Hematopoietic multipotent progenitor cell treated with erythropoietin and hydrocortisone succinate and interleukin-3 and kit ligand, for 15 days (in vitro differentiated cells): ENCODE data around the gene GPX2.
A peak's percentile ranks its signal among the peaks of the same experiment; 100 is the strongest.

Experiments used
- DNase-seq: peaks from one replicate; pipeline ENCODE4 v3.0.0-alpha.2; 2015; ENCODE audit warnings: low spot score

The GPX2 gene

DNA sequence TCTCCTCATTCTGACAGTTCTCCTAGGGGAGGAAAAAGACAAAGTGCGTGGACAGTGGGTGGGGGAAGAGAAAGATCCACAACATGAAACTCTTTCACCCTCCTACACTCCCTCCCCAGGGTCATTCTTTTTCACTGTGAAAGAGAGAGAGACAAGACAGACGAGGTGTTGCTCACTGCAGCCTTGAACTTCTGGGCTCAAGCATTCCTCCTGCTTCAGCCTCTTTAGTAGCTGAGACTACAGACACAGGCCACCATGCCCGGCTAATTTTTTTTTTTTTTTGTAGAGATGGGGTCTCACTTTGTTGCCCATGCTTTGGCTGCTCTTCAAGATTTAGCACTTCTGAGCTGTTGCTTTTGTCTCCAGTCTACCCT, 2.7 kb downstream of the GPX2 start:
- DNase-seq, result no peak

DNA sequence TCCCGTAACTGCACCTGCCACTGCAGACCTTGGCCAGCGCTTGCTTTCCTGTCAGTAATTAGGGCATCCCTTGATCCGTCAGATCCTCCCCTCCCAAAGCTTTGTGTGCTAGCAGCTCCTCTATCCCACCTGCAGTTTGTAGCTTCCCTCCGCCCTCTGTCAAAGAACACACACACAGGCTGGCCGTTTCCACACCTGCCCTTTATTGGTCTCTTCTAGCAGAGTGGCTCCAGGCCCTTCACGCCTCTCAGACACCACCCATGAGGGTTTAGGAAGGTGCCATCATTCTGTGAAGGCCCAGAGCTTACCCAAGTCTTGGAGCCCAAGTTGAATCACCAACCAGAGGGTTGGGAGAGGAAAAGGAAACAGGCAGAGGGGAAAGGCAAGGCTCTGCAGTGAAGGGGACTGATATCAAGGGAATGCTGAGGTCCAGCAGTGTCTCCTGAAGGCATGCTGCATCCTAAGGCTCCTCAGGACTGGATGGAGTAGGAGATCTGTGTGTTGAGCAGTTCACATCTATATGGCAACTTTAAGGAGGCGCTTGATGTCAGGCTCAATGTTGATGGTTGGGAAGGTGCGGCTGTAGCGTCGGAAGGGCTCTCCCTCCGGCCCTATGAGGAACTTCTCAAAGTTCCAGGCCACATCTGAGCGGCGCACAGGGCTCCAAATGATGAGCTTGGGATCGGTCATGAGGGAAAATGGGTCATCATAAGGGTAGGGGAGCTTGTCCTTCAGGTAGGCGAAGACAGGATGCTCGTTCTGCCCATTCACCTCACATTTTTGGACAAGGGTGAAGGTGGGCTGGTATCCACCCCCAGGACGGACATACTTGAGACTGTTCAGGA, 3.4 kb downstream of the GPX2 start:
- DNase-seq, result no peak

DNA sequence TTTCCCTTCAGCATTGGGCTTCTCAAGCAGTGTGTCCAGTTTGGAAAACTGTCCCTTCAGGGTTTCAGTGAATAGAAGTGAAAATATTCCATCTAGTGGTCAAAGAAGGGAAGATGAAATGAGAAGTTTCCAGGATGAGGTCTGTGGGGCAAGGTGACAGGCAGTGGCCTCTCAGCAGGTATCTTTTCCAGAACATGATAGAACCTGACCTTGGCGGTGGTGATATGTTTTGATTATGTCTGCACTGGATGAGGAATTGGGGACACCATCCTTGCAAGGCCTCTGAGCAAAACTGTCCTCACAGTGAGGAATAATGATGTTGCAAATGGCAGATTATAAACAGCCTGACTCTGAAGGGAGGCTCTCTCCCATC, 4.7 kb downstream of the GPX2 start:
- DNase-seq, result peak; percentile 17

DNA sequence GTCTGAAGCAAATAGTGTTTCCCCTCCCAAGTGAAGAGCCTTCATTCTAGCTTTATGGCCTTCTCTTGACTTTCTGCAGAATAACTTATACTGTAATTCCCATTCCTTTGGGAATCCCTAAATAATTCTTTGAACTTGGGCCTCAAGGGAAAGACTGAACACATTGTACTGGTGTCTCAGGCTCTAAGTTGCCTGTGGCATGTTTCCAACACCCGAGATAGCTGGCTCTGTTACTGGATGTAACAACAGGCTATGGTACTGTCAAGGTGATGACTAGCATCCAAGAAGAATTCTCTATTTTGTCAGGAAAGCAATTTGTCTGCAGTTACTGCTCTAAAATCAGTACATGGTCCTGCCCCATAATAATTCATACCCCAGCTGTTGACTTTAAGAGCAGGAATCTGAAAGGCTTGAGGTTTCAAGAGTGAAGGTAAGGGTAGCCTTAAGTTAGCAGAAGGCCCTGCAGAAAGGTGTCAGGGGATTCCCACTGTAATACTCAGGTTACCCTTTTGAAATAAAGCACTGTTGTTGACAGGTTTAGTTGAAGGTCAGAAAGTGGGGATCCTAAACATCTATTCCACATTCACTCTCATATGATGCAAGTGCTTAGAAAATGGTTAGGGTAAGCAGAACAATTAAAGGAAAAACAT, 5.2 kb downstream of the GPX2 start:
- no peak for DNase-seq

DNA sequence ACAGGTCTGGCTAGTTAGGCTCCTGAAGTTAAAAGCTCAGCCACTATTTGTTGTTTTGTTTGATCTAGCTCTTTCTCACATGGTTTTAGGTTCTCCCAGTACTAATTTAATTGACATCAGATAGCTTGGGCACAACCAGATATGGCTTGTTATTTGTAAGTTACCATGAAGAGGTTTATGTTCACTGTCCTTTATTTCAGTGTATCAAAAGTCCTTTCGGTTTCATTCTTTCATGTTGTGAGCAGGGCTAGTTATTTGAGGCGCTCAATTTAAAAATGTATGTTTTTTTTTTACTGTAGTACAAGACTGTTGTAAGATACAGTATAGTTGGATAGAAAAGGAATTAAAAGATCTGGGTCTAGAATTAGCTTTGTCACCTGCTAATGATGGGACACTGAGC, 7.0 kb downstream of the GPX2 start:
- no peak for DNase-seq

DNA sequence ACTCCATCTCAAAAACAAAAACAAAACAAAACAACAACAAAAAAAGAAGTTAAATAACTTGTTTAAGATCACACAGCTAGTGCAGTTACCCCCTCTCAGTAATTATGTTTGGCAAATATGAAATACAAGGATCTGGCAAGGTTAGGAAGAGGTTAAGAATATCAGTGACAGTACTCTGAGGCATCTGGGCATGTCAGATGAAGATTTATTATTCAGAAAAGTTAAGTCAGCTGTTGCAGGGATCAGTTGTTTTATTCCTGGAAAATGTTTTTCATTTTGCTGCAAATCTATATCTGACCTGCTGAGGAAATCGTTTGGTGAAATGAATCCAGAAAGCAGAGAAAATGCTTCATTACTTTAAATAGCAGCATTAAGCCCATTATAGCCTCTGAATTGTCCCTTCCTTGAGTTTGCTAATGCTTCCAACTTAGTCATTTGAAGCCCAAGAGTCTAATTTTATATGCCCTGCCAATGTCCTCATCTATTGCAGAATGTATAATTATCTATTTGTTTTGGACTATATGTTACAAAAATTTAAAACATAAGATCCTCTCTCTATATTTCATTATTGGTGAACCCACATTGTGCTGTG, 8.1 kb downstream of the GPX2 start:
- no peak for DNase-seq

DNA sequence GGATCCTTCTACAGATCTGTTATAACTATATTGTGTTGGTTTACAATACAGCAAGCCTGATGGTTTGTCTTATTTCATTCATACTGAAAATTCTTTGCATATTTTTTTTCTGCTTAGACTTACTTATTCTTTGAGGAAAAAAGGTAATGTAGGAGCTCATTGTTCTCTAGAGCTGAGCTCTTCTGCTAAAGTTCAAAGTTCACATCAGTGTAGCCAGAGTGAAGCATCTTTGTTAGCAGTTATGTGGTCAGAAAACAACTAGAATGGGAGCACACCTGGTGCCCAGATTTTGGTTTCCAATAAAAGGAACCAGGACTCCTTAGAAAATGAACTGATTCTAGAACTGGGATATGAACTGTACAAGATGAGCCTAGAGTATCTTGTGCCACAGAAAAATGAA, 10.3 kb downstream of the GPX2 start:
- no peak for DNase-seq

DNA sequence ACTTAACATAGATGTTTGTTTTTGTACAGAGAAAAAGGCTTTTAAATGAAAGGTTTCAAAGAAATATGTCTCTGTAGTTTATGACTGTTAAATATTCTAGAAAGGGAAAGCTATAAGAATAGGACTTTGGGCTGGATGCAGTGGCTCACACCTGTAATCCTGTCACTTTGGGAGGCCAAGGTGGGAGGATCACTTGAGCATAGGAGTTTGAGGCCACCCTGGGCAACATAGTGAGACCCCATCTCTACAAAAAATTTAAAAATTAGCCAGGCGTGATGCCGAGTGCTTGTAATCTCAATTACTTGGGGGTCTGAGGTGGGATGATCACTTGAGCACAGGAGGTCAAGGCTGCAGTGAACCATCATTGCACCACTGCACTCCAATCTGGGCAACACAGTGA, 11.4 kb downstream of the GPX2 start:
- no peak for DNase-seq

DNA sequence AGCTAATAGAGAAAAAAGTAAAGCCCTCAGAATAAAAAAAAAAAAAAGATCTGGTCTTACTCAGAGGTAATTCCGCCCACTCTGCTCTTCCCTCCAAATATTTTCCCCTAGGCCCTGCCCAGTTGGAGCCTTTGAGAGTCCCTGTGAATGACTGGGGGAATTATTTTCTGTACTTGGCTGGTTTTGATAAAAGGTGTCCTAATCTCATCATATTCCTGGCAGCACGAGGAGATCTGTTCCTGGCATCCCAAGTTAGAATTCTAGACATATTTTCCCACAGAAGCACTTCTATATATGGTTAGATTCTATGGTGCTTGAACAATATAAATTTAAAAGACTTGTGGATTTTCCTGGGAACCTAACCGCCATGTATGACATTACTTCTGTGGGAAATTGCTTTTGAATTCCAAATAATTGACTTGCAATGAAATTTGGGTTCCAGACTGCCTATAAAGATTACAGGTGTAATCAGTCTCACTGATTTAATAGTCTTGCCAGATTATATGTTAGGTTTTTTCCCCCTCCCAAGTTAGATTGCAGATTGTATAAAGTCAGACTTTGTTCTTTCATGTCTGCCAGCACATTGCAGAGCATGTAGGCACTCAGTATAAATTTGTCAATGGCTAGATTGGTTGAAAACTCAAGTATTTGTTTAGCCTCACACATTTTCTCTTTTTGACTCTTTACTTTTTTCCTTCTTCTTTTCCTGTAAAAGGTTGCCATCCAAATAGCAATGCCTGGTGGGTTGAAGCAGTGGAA, 12.3 kb downstream of the GPX2 start:
- no peak for DNase-seq

DNA sequence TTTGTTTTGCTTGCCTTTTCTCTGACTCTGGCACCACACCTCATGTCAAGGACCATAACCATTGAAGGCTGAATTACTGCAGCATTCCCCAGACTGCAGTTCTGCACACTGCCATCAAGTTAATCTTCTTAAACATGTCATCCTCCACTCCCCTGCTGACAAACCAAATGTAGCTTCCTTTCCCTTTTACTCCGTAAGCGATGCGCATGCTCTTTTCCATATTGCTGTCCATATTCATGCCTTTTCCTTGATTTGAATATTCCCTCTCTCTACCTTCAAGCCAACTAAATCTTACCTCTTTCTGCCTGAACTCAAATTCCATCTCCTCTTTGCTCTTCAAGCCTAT, 13.6 kb downstream of the GPX2 start:
- DNase-seq, result no peak

DNA sequence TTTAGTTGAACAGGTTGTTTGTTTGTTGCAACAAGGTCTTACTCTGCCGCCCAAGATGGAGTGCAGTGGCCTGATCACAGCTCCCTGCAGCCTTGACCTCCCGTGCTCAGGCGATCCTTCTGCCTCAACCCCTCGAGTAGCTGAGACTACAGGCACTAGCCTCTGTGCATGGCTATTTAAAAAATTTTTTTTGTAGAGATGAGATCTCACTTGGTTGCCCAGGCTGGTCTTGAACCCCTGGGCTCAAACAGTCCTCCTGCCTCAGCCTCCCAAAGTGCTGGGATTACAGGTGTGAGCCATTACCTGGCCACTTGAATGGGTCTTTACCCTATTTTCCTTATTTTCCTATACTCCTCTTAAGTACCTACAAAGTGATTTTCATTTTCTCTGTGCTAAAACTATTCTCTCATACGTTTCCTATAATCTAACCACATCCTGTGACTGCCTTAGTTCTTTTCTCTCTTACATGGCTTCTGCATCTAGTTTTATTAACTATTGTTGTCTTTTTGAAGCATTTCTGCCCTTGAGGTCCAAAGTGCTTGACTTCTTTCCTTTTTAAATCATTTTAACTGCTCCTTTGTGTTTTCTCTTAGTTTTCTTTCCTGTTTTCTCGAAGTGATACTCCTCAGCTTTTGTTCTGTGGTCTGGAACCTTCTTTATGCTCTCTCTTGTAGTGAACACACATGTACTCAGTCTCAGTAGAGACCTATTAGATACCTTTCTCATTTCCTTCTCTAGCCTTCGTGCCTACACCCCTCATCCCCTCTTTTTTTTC, 14.1 kb downstream of the GPX2 start:
- no peak for DNase-seq

DNA sequence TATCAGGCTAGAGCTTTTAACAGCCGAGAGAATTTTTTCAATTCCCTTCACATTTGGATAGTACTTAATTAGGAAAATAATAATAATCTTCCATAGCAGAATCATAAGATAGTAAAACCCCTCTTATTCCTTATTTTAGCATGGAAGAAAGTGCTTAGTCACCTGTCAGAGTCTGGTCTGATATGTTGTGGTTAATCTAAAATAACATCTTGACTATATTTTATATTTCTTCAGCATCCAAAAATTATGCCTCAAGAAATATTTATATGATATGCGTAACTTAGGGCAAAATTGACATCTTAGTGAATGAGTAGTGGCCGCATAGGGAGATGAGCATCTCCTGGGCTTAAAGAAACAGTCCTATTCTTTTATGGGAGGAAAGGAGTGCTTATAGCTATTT, 15.5 kb downstream of the GPX2 start:
- DNase-seq, result peak; percentile 43

DNA sequence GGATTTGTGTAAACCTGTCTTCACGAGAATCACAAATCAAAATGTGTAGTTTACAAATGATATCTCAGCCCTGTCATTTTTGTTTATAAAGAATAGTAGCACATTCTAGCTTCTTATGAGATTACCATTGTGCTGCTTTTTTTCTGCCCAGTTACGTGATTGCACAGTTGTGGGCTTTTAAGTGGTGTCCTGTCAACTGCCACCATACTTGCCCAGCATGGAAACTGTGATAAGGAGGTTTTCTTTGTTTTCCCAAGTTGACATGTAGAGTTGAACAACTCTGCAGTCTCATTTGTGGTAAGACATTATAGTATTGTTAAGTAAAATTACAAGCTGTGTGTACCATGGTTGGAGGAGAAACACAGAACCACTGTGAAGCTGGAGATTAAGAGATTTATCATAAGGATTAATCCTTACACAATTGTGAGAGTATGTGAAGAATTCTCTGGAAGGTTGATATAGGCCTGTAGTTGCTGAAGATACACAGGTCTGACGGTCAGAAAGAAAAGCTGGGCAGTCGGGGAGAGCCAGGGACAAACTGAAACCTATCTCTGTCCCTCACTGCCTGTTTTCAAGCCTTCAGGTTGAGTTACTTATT, 16.0 kb downstream of the GPX2 start:
- DNase-seq, result no peak

DNA sequence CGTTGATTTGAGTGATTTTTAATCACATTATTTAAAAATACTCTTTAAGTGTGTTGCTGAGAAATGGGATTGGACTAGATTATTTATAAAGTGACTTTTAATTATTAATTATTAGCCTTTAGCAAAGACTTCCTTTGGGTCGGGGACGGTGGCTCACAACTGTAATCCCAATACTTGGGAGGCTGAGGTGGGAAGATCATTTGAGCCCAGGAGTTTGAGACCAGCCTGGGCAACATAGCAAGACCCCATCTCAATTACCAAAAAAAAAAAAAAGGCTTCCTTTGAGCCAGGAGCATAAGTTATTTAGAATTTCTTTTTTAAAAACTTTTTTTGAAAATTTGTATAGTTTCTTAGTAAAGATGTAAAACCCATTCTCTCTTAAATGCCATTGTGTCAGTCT, 19.5 kb downstream of the GPX2 start:
- no peak for DNase-seq

DNA sequence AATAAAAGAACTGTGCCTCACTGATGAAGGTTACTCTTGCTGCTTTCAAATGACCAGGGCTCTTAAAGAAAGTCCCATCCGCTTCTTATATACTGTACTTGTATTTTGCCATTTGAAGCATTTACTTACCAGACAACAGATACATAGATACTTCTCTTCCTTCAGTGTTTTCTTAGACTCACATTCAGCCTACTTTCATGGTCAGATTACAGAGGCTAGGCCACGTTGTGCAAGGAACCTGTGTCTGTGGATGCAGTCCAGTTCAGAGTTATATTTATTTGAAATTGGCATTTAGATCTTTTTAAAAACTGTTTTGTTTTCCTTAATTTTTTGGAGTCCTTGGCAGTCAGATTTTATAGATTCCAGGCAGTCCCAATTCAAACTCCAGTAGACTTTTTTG, 22.1 kb downstream of the GPX2 start:
- no peak for DNase-seq

DNA sequence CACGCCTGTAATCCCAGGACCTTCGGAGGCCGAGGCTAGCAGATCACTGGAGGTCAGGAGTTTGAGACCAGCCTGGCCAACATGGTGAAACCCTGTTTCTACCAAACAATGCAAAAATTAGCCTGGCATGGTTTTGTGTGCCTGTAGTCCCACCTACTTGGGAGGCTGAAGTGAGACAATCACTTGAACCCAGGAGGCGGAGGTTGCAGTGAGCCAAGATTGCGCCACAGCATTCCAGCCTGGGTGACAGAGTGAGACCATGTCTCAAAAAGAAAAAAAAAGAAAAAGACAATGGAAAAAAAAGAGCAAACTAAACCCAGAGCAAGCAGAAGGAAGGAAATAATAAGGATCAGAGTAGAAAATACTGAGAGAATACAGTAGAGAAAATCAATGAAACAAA, 22.9 kb downstream of the GPX2 start:
- no peak for DNase-seq

DNA sequence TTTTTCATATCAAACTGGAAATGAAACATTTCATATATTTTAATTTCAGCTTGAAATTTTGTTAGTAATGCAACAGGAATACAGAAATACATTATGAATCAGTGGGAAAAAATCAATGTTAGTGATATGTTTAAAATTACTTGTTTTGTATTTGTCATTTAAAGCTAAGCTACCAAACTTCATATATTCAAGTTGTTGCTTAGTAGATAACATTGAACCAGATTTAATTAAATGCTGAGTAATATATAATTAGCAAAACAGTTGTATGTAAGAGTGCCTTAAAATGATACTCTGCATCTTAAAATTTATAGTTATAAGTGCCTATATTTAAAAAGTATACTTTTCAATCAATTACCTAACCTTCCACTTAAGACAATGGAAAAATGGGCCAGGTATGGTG, 23.3 kb downstream of the GPX2 start:
- DNase-seq, result no peak

DNA sequence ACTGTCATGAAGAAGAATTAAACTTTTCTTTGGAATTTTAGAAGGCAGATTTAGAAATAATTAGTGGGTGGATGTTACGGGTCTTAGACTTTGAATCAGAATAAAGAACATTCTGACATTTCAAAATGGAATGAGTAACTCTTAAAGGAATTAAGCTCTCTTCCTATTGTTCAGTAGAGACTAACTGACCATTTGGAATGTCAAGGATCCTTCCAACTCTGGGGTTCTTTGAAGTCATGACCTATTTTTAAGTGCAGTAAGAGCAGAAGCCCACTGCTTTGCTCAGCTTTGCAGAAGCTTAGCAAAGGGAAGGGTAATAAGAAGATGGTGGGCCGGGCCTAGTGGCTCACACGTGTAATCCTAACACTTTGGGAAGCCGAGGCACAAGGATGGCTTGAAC, 24.3 kb downstream of the GPX2 start:
- DNase-seq, result no peak

DNA sequence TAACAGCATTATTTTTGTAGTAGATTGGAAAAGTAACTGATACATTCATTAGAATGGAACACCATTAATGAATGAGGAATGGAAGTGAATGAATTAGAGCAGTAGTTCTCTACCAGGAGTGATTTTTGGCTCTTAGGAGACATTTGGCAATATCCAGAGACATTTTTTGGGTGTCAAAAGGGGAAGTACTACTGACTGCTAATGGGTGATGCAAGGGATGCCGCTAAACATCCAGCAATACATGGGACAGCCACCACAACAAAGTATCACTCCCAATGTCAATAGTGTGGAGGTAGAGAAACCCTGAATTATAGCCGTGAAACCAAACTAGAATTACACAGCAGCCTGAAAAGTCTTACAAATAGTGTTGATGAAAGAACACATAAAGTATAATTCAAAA, 26.7 kb downstream of the GPX2 start:
- DNase-seq, result no peak

DNA sequence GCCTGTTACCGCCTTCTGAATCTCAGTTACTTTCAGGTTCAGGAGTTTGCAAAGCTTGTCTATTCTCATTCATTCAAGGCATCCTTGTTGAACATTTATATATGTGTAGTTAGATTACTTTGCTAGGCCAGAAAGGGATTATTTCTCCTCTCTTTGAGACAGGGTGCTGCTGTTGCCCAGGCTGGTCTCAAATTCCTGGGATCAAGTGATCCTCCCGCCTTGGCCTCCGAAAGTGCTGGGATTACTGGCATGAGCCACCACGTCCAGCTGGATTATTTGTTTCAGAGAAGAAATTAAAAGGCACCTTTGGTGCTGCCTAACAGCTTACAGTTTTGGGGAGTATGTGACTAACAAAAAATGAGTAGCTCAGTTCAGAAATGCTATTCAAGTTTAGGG, 27.5 kb downstream of the GPX2 start:
- no peak for DNase-seq

DNA sequence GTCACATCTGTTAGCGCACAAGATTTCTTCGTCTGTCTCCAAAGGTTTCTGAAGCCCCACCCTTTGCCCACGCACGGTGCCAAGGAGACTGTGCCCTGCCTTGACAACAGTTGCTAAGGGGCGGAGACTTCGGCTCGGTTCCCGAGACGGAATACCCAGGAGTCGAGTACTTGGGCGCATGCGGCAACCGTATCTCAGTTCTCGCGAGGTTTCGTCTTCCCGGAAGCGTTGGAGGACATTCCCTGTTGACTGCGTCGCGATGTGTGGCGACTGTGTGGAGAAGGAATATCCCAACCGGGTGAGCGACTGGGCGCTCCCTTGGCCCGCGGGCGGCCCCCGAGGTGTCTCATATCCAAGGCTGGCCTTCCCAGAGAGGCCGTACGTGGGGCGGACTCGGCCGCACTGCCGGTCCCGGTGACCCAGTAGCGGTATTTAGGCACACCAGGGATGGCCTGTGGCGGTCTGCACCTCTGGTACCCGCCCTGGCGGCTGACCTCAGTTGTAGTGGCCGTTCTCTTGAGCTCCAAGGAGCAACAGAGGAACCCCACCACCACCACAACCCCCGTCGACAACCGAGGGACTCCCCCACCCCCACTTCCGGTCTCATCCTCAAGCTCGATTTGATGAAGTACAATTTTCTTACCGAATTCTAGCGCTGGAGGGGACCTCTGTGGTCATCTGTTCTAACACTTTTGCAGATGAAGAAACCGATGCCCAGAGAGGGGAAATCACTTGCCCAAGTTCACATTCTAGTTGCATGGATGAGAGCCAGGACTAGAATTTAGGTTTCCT, 28.1 kb downstream of the GPX2 start, which contains the start of gene CHURC1:
TSS of gene CHURC1 (plus strand) at position 219 of the 792 bp plus-strand sequence. CDS start at position 260, 41 bp downstream.
- DNase-seq, result peak; percentile 100
